Mesothelial cell of epicardium (in vitro differentiated cells): ENCODE results near the gene MYH9. TPM values are rescaled to one million over a fixed set of nuclear protein-coding genes. Genes with fewer than 3 reads are reported as not detected.

ENCODE experiments used
- DNase-seq, 2 experiments: peaks; one replicate each; pipeline ENCODE4 v3.0.0; 2021; ENCODE audit warnings: low spot score in 2 of 2; ENCODE audit not compliant: unreplicated experiment in 2 of 2
- H3K27ac Mint-ChIP-seq: 2 replicates; pipeline ENCODE4 v1.8.0; 2021; ENCODE audit warnings: mixed read lengths
- H3K27me3 Mint-ChIP-seq: 2 replicates; pipeline ENCODE4 v1.8.0; 2021; ENCODE audit warnings: low read depth, mixed read lengths
- H3K36me3 Mint-ChIP-seq: 2 replicates; pipeline ENCODE4 v1.8.0; 2021; ENCODE audit warnings: mixed read lengths
- H3K4me1 Mint-ChIP-seq: 2 replicates; pipeline ENCODE4 v1.8.0; 2021; ENCODE audit warnings: mixed read lengths
- H3K4me3 Mint-ChIP-seq: 2 replicates; pipeline ENCODE4 v1.8.0; 2021; ENCODE audit warnings: mild to moderate bottlenecking, moderate library complexity, mixed read lengths
- H3K9me3 Mint-ChIP-seq: 2 replicates; pipeline ENCODE4 v1.8.0; 2021; ENCODE audit warnings: mixed read lengths
- CTCF ChIP-seq: fragments of 200-600 bp; sonication (generic); IDR thresholded peaks from one replicate; pipeline ENCODE4 v1.5.0; 2021; ENCODE audit warnings: antibody characterized with exemption; ENCODE audit not compliant: unreplicated experiment
- total RNA-seq: library from RNA; stranded (reverse); gene quantifications from 3 replicates; pipeline ENCODE4 v1.2.1, GENCODE V29; 2021

Gene MYH9
- total RNA-seq, 1 donor from 2014 or later: 341 TPM

DNA sequence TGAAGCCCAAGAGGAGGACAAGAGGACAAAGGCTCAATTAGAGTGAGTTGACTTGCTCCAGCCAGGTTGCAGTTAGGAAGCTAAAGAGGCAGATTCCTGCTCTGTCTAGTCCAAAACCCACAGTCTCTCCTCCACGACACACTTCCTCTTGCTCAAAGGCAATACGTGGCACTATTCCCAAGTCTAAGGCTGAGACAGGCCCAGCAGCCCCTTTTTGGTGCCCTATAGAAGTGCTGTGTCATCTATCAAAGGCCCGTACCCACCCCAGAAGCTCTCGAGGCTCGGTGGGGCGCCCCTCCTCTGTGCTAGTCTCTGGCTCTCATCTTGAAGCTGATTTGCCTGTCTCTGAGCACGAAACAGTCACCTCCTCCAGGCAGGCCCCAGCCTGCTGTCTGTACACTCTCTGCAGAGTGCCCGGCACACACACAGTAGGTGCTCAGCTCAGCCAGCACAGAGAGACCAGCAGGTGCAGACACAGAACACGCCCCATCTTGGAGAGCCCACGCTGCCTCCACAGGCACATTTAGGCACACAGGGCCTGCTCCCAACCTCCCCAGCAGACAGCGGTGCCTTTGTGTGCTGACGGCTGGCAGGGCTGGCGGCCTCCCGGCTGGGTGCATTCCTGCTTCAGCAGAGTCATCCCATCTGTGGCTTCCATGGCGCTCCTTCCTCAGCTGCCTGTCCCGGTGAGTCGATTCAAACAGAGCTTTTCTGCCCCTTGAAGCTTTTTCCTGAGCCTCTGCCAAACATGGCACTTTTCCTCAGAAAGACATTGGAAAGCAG lies 52.8 kb downstream of the MYH9 start:
- TF ChIP-seq CTCF: no peak
- H3K4me3 Mint-ChIP-seq: no peak overlapping the region
- no peaks in the 10 kb centered on the region for H3K27me3 Mint-ChIP-seq
- H3K36me3 Mint-ChIP-seq: peaks cover 27% of the 10 kb centered on the region
- no peak for DNase-seq
- peak overlapping the region; percentile 100 for H3K27ac Mint-ChIP-seq
- H3K4me1 Mint-ChIP-seq: peaks cover 48% of the 10 kb centered on the region
- no peaks in the 10 kb centered on the region for H3K9me3 Mint-ChIP-seq

GRCh38 chr22:36334081-36334820 lies 53.5 kb downstream of the MYH9 start:
- no peak for TF ChIP-seq CTCF
- Mint-ChIP-seq H3K36me3 (peaks cover 21% of the 10 kb centered on the region), H3K27me3 (no peaks in the 10 kb centered on the region), H3K27ac (peak overlapping the region; percentile 100), H3K9me3 (no peaks in the 10 kb centered on the region), H3K4me1 (peaks cover 56% of the 10 kb centered on the region), H3K4me3 (no peak overlapping the region)
- DNase-seq: no peak

- H3K9me3 Mint-ChIP-seq: no peaks in the 10 kb centered on the region
- H3K4me3 Mint-ChIP-seq: no peak overlapping the region
- no peaks in the 10 kb centered on the region for H3K27me3 Mint-ChIP-seq
- H3K4me1 Mint-ChIP-seq: peaks cover 62% of the 10 kb centered on the region
- no peak for TF ChIP-seq CTCF
- peak overlapping the region; percentile 100 for H3K27ac Mint-ChIP-seq
- DNase-seq: no peak
- H3K36me3 Mint-ChIP-seq: peaks cover 15% of the 10 kb centered on the region
These were observed 54.1 kb downstream of the MYH9 start for GRCh38 chr22:36333644-36334043.

DNA sequence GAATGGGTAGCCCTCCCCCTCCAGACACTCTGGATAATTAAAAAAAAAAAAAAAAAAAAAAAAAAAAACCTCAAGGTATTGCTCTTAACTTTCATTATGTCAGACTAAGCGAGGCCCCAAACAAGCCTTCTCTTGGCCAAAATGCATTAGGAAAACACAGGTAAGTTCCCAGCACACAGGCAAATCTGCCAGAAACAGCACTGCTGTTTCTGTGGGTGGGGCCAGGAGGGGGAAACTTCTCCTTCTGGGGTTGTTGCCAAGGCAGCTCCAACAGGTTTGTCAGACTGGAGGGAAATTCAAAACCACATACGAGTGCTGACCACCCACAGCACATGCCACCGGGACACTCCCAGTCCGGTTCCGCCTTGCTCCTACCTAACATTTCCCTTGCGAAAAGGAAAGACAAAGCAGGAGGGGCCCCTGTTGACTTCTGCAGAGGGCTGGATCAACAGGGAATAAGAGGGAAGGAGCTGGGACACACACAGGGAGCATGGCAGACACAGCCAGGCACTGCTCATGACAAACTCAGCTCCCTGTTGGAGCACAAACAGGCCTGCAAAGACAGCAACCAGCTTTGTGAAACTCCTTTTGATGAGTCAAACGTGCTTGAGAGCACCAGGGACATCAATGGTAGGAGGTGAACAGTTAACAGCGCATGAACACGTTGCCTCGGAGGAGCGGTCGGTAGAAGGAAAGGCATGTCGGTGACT lies 55.0 kb downstream of the MYH9 start:
- H3K36me3 Mint-ChIP-seq: peaks cover 15% of the 10 kb centered on the region
- peaks cover 71% of the 10 kb centered on the region for H3K4me1 Mint-ChIP-seq
- peak overlapping the region; percentile 100 for H3K27ac Mint-ChIP-seq
- no peaks in the 10 kb centered on the region for H3K9me3 Mint-ChIP-seq
- DNase-seq: no peak
- no peak for TF ChIP-seq CTCF
- no peaks in the 10 kb centered on the region for H3K27me3 Mint-ChIP-seq
- peak overlapping the region; percentile 50 for H3K4me3 Mint-ChIP-seq

- Mint-ChIP-seq H3K4me1 (peaks cover 78% of the 10 kb centered on the region), H3K36me3 (peaks cover 11% of the 10 kb centered on the region), H3K27ac (peak overlapping the region; percentile 100), H3K4me3 (peak overlapping the region; percentile 47), H3K9me3 (no peaks in the 10 kb centered on the region), H3K27me3 (no peaks in the 10 kb centered on the region)
- TF ChIP-seq CTCF: no peak
- no peak for DNase-seq
These were observed 55.7 kb downstream of the MYH9 start for GRCh38 chr22:36331912-36332622.
